Heart left ventricle (tissue), 13 donors: ENCODE results near the gene UVRAG.

Experiments
- CTCF ChIP-seq, 12 donors: fragments of 200-600 bp; sonication (generic) in 4 of 12; IDR thresholded peaks; one replicate each; pipeline versions ENCODE4 v1.5.0 to v1.8.0; 2018 to 2022; ENCODE audit warnings: antibody characterized with exemption in 12 of 12, mild to moderate bottlenecking in 5 of 12
- POLR2A ChIP-seq, 2 donors: fragments of 450-650 bp; IDR thresholded peaks; one replicate each; pipeline ENCODE4 v1.6.1; 2017; ENCODE audit warnings: antibody characterized with exemption in 2 of 2, mild to moderate bottlenecking in 2 of 2, moderate library complexity in 2 of 2
- donor health status: ischemic (EF 13 %, LVEDD 7.1; RV severe dilation, severe dysfunction).
- donor health status: DM: no; HTN: yes; CAD: no.
- donor health status: DM: no; HTN: no; CAD: no.
- donor health status: ischemic (EF 25% LVEDD 6.9; RV normal size, moderate dysfunction).
- donor health status: ischemic (EF 25% LVEDD 5.7; RV mildly dilated, moderate dysfunction).
- donor health status: ischemic (EF 35%, LVEDD 5.7; RV mildly dilated, moderate dysfunction).
- donor health status: nonischemic (EF 11% LVEDD 7.7; RV severe dilation, severe dysfunction).
- donor health status: DM: yes; HTN: yes; CAD: no.
- donor health status: PGD.
- donor health status: ischemic (EF 29% LVEDD 5.4; RV normal size, mild dysfunction).
- donor health status: nonischemic (EF 23%, LVEDD 6.1; RV moderate dilation, normal function).

GRCh38 chr11:76087749-76088148, 272.7 kb downstream of the UVRAG start:
- TF ChIP-seq CTCF (IDR thresholded peaks at IDR 0.05) = no peak
- no peak for TF ChIP-seq POLR2A (IDR thresholded peaks at IDR 0.05)
